ENCODE data around the gene GALNT17.

Gene GALNT17

DNA sequence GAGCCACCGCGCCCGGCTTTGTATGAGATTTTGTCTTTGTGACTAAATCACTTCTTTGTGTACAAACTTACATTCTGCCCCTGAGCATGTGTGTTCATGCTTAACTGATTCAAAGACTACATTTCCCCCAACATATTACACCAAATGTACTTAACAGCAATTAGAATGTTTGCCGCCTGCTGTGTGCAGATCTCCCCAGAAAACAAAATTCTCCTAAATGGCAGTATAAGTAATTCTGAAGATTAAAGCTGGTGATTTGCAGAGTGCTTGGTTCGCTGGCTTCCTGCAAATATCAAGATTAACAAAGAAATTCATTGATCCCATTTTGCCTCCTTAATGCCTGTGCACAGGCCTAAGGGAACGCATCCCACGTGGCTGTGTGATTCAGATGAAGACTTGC is 230.3 kb downstream of the GALNT17 start:
- TF ChIP-seq, protein P1, sequence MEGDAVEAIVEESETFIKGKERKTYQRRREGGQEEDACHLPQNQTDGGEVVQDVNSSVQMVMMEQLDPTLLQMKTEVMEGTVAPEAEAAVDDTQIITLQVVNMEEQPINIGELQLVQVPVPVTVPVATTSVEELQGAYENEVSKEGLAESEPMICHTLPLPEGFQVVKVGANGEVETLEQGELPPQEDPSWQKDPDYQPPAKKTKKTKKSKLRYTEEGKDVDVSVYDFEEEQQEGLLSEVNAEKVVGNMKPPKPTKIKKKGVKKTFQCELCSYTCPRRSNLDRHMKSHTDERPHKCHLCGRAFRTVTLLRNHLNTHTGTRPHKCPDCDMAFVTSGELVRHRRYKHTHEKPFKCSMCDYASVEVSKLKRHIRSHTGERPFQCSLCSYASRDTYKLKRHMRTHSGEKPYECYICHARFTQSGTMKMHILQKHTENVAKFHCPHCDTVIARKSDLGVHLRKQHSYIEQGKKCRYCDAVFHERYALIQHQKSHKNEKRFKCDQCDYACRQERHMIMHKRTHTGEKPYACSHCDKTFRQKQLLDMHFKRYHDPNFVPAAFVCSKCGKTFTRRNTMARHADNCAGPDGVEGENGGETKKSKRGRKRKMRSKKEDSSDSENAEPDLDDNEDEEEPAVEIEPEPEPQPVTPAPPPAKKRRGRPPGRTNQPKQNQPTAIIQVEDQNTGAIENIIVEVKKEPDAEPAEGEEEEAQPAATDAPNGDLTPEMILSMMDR (IDR thresholded peaks at IDR 0.05; ENCODE audit: extremely low read depth, missing control alignments): no peak
- DNase-seq (ENCODE audit: low spot score): no peak

DNA sequence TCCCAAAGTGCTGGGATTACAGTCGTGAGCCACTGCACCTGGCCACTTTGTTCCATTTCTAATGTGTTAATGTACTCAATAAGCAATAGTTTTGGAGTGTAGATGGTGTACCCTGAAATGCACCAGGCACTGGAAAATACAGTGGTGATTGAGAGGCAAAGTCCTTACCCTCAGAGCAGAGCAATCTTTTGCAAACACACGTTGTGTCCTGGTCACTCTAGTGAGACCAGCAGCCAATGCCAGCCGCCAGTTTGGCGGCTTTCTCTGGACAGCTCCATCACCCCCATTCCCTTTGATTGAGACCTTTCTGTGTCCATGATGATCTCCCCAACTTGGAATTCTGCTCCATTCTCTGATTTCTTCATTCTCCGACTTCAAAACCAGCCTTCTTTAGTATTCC is 231.3 kb downstream of the GALNT17 start:
- TF ChIP-seq, protein P1 (IDR thresholded peaks at IDR 0.05; ENCODE audit: extremely low read depth, missing control alignments): no peak
- no peak for DNase-seq (ENCODE audit: low spot score)

DNA sequence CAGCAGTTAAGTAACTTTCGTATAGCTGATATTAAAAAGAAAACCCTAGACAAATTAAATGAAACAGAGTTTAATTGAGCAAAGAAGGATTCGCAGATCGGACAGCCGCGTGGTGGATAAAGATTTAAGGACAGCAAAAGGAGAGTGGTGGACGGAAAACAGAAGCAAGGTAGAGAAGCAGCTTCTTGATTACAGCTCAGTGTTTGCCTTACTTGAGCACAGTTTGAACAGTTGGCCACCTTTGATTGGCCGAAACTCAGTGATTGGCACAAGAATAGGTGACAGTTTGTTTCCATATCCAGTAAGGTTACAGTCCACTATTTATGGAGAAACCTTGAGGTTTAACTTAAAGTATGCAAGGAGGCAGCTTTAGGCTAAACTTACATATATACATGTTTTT is 231.7 kb downstream of the GALNT17 start:
- TF ChIP-seq, protein P1 (IDR thresholded peaks at IDR 0.05; ENCODE audit: extremely low read depth, missing control alignments): no peak
- DNase-seq (ENCODE audit: low spot score): no peak

DNA sequence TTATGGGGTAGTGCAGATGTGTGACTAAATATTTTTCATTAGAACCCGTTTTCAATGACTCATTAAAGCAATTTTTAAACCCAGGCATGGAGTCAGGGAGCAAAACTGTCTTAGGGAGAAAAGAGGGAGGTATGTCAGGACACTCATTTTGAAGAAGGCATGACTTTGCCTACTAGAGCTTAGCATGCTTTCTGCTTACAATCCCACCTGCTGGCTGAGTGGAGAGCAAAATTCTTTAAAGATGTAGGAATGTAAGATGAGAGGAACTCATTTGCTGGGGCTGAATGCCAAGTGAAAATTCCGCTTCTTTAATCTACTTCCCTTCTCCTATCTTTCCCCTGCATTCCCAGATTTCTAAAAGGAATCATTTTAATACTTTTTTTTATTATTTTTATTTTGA is 232.6 kb downstream of the GALNT17 start:
- no peak for DNase-seq (ENCODE audit: low spot score)
- TF ChIP-seq, protein P1 (IDR thresholded peaks at IDR 0.05; ENCODE audit: extremely low read depth, missing control alignments): no peak

DNA sequence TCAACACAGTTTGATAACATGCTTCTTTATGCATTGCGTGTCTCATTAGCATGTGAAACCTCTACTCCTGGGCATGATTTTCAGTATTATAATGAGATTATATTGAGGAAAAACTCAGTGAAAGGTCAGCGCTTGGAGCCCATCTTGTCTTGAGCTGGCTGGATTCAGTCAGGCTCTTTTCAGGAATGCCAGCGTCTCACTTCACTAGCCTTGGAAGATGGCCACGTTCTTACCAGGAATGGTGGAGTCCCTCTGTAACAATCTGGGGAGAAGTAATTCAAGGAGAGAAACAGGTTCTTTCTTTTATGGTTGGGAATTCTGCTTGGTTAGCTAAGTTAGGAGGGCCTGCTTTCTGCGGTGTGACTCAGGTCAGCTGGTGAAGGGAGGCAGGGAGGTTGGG is 241.0 kb downstream of the GALNT17 start:
- TF ChIP-seq, protein P1 (IDR thresholded peaks at IDR 0.05; ENCODE audit: extremely low read depth, missing control alignments): no peak
- DNase-seq (ENCODE audit: low spot score): no peak

DNA sequence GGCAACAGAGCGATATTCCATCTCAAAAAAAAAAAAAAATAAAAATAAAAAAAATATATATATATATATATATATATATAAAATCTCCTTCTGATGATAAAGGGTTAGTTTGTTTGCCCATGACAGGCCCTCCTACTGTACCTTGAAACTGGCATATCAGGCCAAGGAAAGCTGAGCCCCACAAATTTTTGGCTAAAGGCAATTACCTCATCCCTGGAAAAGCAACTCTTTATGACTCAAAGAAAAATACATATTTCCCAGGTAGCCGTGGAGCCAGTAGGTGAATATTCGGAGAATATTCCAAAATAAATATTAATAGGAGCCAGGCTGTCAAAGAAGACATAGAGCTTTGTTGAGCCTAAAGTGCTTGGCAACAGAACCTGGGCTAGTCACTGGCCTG is 245.1 kb downstream of the GALNT17 start:
- no peak for DNase-seq (ENCODE audit: low spot score)
- TF ChIP-seq, protein P1 (IDR thresholded peaks at IDR 0.05; ENCODE audit: extremely low read depth, missing control alignments): no peak

DNA sequence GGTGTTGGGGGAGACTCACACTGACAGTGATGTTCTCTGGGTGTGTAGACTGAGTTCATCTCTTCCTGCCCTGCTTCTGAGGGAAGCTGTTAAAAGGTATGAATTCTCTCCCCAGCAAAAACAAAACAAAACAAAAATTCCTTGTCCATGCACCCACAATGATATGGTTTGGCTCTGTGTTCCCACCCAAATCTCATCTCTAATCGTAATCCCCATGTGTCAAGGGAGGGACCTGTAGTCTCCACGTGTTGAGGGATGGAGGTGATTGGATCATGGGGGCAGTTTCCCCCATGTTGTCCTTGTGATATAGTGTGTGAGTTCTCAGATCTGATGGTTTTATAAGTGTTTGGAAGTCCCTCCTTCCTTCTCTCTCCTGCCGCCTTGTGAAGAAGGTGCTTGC is 245.5 kb downstream of the GALNT17 start:
- no peak for DNase-seq (ENCODE audit: low spot score)

More for the DNA sequence above, 245.5 kb downstream of the GALNT17 start:
- TF ChIP-seq, protein P1 (IDR thresholded peaks at IDR 0.05; ENCODE audit: extremely low read depth, missing control alignments): no peak

All from GM20000 (cell line).